Endothelial cell (in vitro differentiated cells): ENCODE results near the gene GBA2. TPM values are rescaled to one million over a fixed set of nuclear protein-coding genes. Genes with fewer than 3 reads are reported as not detected.

Experiments
- DNase-seq: peaks from one replicate; pipeline ENCODE4 v3.0.0; 2021; ENCODE audit warnings: low spot score
- H3K27ac Mint-ChIP-seq: one replicate; pipeline ENCODE4 v1.8.0; 2021; ENCODE audit warnings: mixed read lengths, inconsistent platforms; ENCODE audit not compliant: unreplicated experiment
- H3K27me3 Mint-ChIP-seq: one replicate; pipeline ENCODE4 v1.8.0; 2021; ENCODE audit warnings: mild to moderate bottlenecking, moderate library complexity, mixed read lengths, inconsistent platforms; ENCODE audit not compliant: unreplicated experiment
- H3K36me3 Mint-ChIP-seq: one replicate; pipeline ENCODE4 v1.8.0; 2021; ENCODE audit warnings: mild to moderate bottlenecking, low read depth, mixed read lengths, inconsistent platforms; ENCODE audit not compliant: unreplicated experiment
- H3K4me1 Mint-ChIP-seq: one replicate; pipeline ENCODE4 v1.8.0; 2021; ENCODE audit warnings: mild to moderate bottlenecking, mixed read lengths, inconsistent platforms; ENCODE audit not compliant: unreplicated experiment
- H3K4me3 Mint-ChIP-seq: one replicate; pipeline ENCODE4 v1.8.0; 2021; ENCODE audit warnings: mild to moderate bottlenecking, mixed read lengths, inconsistent platforms; ENCODE audit not compliant: unreplicated experiment
- H3K9me3 Mint-ChIP-seq: one replicate; pipeline ENCODE4 v1.8.0; 2021; ENCODE audit warnings: mixed read lengths, inconsistent platforms; ENCODE audit not compliant: unreplicated experiment
- total RNA-seq: library from RNA; stranded (reverse); fragmentation: NEBNext Ultra II Directional; extraction: Animal tissue kit (Norgen Biotek cat#: 25700); gene quantifications from one replicate; pipeline ENCODE4 v1.2.1, GENCODE V29; 2021; ENCODE audit not compliant: unreplicated experiment
- TF ChIP-seq, protein P1 (sequence below): fragments of 200-600 bp; sonication (generic); IDR thresholded peaks from one replicate; pipeline ENCODE4 v1.5.0; 2021; ENCODE audit warnings: antibody characterized with exemption; ENCODE audit not compliant: unreplicated experiment

GBA2 gene
- total RNA-seq, 1 donor from 2014 or later: 200 TPM

DNA sequence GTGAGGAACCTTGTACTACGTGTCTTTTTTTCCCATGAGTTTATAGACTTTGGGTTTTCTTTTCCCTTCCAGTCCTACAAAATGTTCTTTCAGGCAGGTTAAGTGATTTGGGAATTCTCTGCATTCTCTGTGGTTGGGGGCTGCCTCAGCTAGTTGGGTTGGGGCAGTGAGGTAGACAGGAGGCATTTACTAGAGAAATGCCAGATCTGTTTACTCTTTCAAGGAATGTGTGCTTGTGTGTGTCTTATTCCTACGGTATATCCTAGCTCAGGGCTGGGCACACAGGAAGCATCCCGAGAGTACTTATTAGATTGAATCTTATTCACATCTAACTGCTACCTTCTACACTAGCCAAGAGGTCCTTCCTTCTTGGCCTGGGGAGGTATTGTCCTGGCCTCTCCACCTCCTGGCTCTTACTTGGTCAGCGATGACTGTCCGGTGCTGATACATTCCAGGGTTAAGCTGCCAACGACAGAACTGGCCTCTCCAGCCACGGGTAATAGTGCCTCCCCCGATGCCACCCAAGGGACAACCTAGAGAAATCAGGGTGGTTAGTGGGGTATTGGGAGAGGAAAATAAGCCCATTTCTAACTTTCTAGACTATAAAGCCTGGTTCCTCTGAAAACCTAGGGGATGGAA is 5.0 kb downstream of the GBA2 start:
- Mint-ChIP-seq H3K36me3 (peaks cover 62% of the 10 kb centered on the region), H3K4me3 (peak overlapping the region; percentile 77), H3K4me1 (peaks cover 44% of the 10 kb centered on the region), H3K27ac (no peak overlapping the region), H3K9me3 (no peaks in the 10 kb centered on the region), H3K27me3 (peaks cover 6% of the 10 kb centered on the region)
- TF ChIP-seq, protein P1, sequence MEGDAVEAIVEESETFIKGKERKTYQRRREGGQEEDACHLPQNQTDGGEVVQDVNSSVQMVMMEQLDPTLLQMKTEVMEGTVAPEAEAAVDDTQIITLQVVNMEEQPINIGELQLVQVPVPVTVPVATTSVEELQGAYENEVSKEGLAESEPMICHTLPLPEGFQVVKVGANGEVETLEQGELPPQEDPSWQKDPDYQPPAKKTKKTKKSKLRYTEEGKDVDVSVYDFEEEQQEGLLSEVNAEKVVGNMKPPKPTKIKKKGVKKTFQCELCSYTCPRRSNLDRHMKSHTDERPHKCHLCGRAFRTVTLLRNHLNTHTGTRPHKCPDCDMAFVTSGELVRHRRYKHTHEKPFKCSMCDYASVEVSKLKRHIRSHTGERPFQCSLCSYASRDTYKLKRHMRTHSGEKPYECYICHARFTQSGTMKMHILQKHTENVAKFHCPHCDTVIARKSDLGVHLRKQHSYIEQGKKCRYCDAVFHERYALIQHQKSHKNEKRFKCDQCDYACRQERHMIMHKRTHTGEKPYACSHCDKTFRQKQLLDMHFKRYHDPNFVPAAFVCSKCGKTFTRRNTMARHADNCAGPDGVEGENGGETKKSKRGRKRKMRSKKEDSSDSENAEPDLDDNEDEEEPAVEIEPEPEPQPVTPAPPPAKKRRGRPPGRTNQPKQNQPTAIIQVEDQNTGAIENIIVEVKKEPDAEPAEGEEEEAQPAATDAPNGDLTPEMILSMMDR: no peak
- DNase-seq: no peak

DNA sequence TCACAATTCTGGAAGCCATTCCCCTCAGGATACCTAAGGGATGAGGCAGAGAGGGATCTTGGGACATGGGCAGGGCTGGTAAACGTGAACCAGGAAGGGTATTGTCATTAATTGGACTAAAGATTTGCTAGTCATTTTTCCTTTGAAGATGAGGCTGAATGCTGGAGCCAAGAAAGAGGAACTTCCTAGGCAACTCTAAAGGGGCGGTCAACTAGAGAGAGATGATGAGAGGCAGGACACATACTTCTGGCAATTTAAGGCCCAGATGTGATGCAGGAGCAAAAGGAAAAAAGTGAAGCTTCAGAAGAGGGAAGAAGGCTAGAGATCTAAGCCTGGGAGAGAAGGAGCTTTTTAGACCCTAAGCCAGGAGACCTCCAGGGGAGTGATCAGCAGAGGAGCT is 5.6 kb downstream of the GBA2 start:
- H3K4me1 Mint-ChIP-seq: peaks cover 44% of the 10 kb centered on the region
- peak overlapping the region; percentile 49 for H3K4me3 Mint-ChIP-seq
- DNase-seq: no peak
- H3K9me3 Mint-ChIP-seq: no peaks in the 10 kb centered on the region
- H3K36me3 Mint-ChIP-seq: peaks cover 68% of the 10 kb centered on the region
- TF ChIP-seq, protein P1: no peak
- H3K27me3 Mint-ChIP-seq: peaks cover 6% of the 10 kb centered on the region
- no peak overlapping the region for H3K27ac Mint-ChIP-seq

DNA sequence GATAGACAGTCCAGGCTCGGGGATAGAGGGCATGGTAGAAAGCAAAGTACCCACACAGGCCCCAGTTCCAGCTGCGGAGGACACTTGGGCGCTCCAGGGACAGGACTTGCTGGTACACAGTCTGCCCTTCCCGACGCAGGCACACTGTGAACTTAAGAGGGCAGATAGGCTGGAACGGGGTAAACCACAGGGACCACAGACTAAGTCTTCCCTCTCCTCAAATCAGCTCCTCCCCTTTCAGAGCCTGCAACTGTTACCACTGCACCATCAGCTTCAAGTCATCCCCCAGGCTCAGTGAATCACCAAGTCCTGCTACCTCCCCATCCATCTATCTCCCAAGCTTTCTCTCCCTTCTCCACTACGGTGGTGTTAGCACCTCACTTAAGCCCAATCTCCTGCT is 7.3 kb downstream of the GBA2 start:
- TF ChIP-seq, protein P1: no peak
- H3K4me3 Mint-ChIP-seq: peak overlapping the region; percentile 6
- peak overlapping the region; percentile 11 for H3K27ac Mint-ChIP-seq
- H3K27me3 Mint-ChIP-seq: peaks cover 6% of the 10 kb centered on the region
- peaks cover 71% of the 10 kb centered on the region for H3K36me3 Mint-ChIP-seq
- H3K9me3 Mint-ChIP-seq: no peaks in the 10 kb centered on the region
- peaks cover 34% of the 10 kb centered on the region for H3K4me1 Mint-ChIP-seq
- DNase-seq: no peak

DNA sequence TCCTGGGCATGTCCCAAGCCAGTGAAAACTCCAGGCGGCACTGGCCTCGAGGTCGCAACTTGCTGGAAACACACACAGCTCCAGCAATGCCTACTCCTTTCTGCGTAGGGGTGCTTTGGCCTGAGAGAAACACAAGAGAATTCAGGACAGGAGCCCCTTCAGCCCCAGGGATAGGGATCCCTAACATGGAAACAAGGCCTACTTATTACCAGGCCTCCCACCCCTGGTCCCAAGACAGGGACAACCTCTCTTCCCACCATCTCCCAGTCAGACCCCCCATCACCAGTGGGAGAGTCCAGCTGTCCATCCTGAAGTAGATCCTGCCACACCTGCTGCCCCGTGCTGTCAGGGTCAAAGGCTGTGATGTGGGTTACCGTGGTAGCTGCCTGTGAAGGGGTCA is 8.8 kb downstream of the GBA2 start:
- H3K27ac Mint-ChIP-seq: no peak overlapping the region
- H3K4me3 Mint-ChIP-seq: no peak overlapping the region
- peaks cover 69% of the 10 kb centered on the region for H3K36me3 Mint-ChIP-seq
- H3K4me1 Mint-ChIP-seq: peaks cover 29% of the 10 kb centered on the region
- TF ChIP-seq, protein P1: no peak
- no peak for DNase-seq
- H3K9me3 Mint-ChIP-seq: no peaks in the 10 kb centered on the region
- H3K27me3 Mint-ChIP-seq: peaks cover 6% of the 10 kb centered on the region

DNA sequence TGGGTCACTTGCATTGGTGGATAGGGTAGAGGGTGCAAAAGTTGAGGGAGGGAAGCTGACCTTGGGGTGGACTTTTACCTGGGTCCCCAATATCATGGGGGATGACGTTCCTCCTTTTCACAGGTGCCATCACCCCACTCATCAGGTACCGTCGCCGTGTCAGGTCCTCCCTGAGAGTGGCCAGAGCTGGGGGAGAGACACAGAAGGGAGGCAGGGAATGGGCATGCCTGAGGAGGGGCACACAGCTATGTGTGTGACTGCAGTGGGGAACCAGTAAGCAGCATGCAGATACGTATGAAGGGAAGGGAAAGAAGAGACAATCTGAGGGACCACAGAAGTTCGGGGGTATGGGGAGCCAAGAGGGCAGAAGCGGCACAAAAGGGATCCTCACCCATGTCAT is 10.1 kb downstream of the GBA2 start:
- TF ChIP-seq, protein P1: no peak
- Mint-ChIP-seq H3K4me3 (peak overlapping the region; percentile 47), H3K27me3 (peaks cover 4% of the 10 kb centered on the region), H3K9me3 (no peaks in the 10 kb centered on the region), H3K27ac (peak overlapping the region; percentile 78), H3K36me3 (peaks cover 65% of the 10 kb centered on the region), H3K4me1 (peaks cover 21% of the 10 kb centered on the region)
- DNase-seq: no peak
